ENCODE data around the gene ZNF502.

DNA sequence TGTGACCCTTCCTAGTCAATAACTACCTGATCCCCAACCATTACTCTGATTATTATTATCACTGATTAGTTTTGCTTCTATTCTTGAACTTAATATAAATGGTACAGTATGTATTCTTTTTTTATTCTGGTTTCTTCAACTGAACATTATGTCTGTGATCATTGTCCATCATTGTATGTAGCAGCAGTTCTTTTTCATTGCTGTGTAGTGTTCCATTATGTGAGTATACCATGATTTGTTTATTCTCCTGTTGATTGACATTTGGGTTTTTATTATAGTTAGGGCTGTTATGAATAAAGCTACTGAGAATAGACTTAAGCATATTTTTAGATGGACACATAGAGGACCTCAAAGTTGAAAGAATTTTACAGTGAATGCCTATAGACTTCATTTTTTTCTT lies 51.8 kb downstream of the ZNF502 start:
- TF ChIP-seq, protein P1, sequence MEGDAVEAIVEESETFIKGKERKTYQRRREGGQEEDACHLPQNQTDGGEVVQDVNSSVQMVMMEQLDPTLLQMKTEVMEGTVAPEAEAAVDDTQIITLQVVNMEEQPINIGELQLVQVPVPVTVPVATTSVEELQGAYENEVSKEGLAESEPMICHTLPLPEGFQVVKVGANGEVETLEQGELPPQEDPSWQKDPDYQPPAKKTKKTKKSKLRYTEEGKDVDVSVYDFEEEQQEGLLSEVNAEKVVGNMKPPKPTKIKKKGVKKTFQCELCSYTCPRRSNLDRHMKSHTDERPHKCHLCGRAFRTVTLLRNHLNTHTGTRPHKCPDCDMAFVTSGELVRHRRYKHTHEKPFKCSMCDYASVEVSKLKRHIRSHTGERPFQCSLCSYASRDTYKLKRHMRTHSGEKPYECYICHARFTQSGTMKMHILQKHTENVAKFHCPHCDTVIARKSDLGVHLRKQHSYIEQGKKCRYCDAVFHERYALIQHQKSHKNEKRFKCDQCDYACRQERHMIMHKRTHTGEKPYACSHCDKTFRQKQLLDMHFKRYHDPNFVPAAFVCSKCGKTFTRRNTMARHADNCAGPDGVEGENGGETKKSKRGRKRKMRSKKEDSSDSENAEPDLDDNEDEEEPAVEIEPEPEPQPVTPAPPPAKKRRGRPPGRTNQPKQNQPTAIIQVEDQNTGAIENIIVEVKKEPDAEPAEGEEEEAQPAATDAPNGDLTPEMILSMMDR (IDR thresholded peaks at IDR 0.05; ENCODE audit: extremely low read depth in 1 of 2, insufficient read depth in 1 of 2, low read depth in 1 of 2, low read length in 2 of 2), result no peak
- no peak for TF ChIP-seq POLR2A (IDR thresholded peaks at IDR 0.05; ENCODE audit: low read depth, low read length)
- TF ChIP-seq POLR2AphosphoS5 (IDR thresholded peaks at IDR 0.05; ENCODE audit: insufficient read depth, low read depth, low read length), result no peak

Data from endothelial cell of umbilical vein (primary cell).